ENCODE measurements around the gene ZSWIM2.
A peak's percentile ranks its signal among the peaks of the same experiment; 100 is the strongest.
"Not testable (repeated sequence)": the region's sequence is repeated elsewhere in the genome, so short reads cannot be mapped to it uniquely, and the experiment has no call there.

ZSWIM2 gene

GRCh38 chr2:186806591-186806990, 42.4 kb downstream of the ZSWIM2 start:
- H3K4me3 ChIP-seq (ENCODE audit: low read length), result no peak overlapping the region
- TF ChIP-seq, protein P1, sequence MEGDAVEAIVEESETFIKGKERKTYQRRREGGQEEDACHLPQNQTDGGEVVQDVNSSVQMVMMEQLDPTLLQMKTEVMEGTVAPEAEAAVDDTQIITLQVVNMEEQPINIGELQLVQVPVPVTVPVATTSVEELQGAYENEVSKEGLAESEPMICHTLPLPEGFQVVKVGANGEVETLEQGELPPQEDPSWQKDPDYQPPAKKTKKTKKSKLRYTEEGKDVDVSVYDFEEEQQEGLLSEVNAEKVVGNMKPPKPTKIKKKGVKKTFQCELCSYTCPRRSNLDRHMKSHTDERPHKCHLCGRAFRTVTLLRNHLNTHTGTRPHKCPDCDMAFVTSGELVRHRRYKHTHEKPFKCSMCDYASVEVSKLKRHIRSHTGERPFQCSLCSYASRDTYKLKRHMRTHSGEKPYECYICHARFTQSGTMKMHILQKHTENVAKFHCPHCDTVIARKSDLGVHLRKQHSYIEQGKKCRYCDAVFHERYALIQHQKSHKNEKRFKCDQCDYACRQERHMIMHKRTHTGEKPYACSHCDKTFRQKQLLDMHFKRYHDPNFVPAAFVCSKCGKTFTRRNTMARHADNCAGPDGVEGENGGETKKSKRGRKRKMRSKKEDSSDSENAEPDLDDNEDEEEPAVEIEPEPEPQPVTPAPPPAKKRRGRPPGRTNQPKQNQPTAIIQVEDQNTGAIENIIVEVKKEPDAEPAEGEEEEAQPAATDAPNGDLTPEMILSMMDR (IDR thresholded peaks at IDR 0.05; ENCODE audit: insufficient read depth, low read depth, low read length, missing control alignments), result no peak
- no peak for DNase-seq (ENCODE audit: low read depth)

- not testable (repeated sequence) for DNase-seq (ENCODE audit: low read depth); H3K4me3 ChIP-seq (ENCODE audit: low read length)
Measured at GRCh38 chr2:186798604-186799003, 50.4 kb downstream of the ZSWIM2 start.

DNA sequence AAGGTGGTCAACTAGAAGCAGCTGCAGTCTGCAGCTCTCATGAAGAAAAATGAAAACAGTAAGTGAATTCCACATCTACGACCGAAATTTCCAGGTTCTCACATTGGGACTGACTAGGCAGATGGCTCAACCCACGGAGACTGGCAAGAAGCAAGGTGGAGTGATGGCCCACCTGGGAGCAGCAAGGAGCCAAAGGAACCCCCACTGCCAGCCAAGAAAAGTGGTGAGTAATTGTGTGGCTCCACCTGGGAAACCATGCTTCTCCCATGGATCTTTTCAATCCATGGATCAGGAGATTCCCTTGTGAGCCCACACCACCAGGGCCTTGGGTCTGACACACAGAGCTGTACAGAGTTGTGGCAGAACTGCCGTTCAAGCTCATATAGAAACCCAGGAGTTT, 64.0 kb downstream of the ZSWIM2 start:
- DNase-seq (ENCODE audit: low read depth), result no peak
- TF ChIP-seq, protein P1 (IDR thresholded peaks at IDR 0.05; ENCODE audit: insufficient read depth, low read depth, low read length, missing control alignments), result no peak
- H3K4me3 ChIP-seq (ENCODE audit: low read length), result no peak overlapping the region

- H3K4me3 ChIP-seq (ENCODE audit: low read length), result no peak overlapping the region
- TF ChIP-seq, protein P1 (IDR thresholded peaks at IDR 0.05; ENCODE audit: insufficient read depth, low read depth, low read length, missing control alignments), result no peak
- DNase-seq (ENCODE audit: low read depth), result no peak
Measured at GRCh38 chr2:186783254-186783653, 65.7 kb downstream of the ZSWIM2 start.

- TF ChIP-seq, protein P1 (IDR thresholded peaks at IDR 0.05; ENCODE audit: insufficient read depth, low read depth, low read length, missing control alignments), result peak; percentile 22
- DNase-seq (ENCODE audit: low read depth), result peak; percentile 57
- H3K4me3 ChIP-seq (ENCODE audit: low read length), result no peak overlapping the region
Measured at GRCh38 chr2:186780701-186781316, 68.2 kb downstream of the ZSWIM2 start.
